CD4-positive, alpha-beta T cell treated with Interferon alpha-2 for 1 hour (primary cell): ENCODE data around the gene RGS5.
"Not testable (repeated sequence)": the region's sequence is repeated elsewhere in the genome, so short reads cannot be mapped to it uniquely, and the experiment has no call there.

Source experiments
- DNase-seq, 2 donors: peaks; one replicate each; pipeline ENCODE4 v3.0.0-alpha.2; 2020 to 2022

RGS5 gene, protein sequence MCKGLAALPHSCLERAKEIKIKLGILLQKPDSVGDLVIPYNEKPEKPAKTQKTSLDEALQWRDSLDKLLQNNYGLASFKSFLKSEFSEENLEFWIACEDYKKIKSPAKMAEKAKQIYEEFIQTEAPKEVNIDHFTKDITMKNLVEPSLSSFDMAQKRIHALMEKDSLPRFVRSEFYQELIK

GRCh38 chr1:163202833-163203451 lies at the start of gene RGS5:
Gene RGS5, minus strand, starts transcription at chr1:163202916. Its CDS starts 81 bp downstream, at chr1:163202835.
- no peak for DNase-seq

DNA sequence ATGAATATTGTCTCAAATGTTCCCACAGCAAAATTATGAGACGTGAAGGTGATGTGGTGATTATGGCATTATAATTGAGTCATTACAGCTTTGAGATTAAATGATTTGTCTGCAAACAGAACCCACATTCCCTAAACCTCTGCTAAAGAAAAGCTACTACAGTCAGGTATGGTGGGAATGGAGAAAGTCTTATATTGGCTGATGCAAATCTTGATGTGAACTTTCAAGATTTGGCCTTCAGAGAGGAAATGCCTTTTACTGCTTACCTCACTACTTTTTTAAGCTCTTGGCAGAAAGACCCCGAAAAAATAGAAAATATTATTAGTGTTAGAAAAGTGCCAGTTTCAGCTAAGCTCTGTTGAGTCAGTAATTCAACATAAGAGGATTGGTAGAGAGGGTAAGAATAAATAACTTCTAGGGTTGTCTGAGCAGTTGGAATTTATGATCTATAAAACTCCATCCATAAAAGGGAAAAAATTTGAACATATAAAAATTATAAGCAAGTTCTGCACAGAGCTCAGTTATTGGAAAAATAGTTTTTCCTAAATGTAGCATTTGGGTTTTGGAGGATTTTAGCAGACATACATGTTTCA lies 47.8 kb upstream of the RGS5 start:
- DNase-seq: no peak

DNA sequence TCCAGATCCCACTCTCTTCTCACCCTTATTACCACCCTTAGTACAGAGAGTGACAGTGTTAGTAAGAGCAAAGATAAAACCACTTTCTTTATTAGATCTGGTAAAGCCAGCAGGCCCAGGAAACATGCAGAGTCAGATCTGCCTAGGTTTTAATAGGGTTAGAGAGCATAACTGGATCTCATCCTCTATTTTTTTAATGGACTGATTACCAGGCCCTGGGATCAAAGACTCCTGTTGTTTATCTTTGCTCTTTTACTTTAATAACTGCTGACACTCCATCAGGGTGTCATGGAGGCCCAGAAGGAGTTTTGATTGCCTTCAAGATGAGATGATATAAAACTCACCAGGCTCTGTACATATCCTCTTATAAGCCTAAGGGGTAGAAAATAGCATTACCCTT lies 45.3 kb upstream of the RGS5 start:
- no peak for DNase-seq

DNA sequence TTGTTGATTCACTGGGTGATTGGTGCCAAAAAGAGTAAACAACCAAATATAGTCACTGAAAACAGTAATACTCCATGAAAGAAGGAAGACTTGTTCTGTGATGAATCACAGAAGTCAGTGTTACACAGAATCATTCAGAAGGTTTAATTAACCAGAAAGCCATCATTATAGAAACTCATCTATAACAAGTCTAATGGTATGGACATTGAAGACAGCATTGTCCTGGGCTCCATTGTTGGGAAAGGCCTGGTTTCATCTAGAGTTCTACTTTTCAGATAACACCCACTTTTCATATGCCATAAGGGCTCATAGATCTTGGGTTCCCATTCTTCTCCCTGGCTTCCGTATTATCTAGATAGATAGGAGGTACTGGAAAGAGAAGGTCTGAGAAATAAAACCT lies 41.9 kb upstream of the RGS5 start:
- DNase-seq: not testable (repeated sequence)

GRCh38 chr1:163241746-163242145 lies 39.0 kb upstream of the RGS5 start:
- no peak for DNase-seq

DNA sequence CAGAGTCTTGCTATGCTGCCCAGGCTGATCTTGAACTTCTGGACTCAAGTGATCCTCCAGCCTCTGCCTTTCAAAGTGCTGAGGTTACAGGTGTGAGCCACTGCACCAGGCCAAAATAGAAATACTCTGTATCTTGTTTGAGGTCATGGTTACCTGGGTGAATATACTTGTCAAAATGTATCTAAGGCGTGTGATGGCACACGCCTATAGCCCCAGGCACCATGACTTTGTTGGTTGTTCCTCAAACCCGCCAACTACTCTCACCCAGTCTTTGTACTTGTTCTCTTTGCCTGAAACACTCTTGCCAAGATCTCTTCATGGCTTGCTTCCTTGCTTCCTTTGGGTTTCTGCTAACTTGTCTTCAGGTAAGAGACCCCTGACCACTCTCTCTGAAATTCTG lies 38.0 kb upstream of the RGS5 start:
- DNase-seq: no peak

GRCh38 chr1:163233643-163234042 lies 30.9 kb upstream of the RGS5 start:
- DNase-seq: not testable (repeated sequence)

- DNase-seq: no peak
Observed at GRCh38 chr1:163231385-163231784, 28.7 kb upstream of the RGS5 start.

GRCh38 chr1:163230827-163231226 lies 28.1 kb upstream of the RGS5 start:
- DNase-seq: no peak

DNA sequence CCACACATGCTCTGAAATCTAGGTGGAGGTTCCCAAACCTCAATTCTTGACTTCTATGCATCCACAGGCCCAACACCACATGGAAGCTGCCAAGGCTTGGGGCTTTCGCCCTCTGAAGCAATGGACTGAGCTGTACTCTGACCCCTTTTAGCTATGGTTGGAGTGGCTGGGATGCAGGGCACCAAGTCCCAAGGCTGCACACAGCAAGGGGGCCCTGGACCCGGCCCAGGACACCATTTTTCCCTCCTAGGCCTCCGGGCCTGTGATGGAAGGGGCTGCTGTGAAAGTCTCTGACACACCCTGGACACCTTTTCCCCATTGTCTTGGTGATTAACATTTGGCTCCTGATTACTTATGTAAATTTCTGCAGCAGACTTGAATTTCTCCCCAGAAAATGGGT lies 25.6 kb upstream of the RGS5 start:
- DNase-seq: not testable (repeated sequence)

- DNase-seq: no peak
Observed at GRCh38 chr1:163227126-163227525, 24.4 kb upstream of the RGS5 start.

DNA sequence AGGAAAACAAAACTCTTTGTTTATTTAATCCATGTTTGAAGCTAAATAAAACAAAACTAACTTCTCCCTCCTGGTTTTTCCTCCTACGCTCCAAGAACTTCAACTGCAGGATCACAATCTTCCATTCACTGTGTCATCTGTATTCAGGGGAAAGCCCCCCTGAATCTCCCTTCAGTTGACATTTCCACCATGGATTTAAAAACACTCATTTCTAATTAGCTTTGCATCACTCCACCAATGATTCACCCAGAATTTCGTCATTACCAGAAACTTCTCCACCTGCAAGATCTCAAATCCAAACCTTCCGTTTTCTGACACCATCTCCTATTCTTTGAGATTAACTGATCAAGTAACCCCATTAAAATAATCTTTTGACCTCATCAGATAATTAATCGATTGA lies 10.9 kb upstream of the RGS5 start:
- DNase-seq: no peak

DNA sequence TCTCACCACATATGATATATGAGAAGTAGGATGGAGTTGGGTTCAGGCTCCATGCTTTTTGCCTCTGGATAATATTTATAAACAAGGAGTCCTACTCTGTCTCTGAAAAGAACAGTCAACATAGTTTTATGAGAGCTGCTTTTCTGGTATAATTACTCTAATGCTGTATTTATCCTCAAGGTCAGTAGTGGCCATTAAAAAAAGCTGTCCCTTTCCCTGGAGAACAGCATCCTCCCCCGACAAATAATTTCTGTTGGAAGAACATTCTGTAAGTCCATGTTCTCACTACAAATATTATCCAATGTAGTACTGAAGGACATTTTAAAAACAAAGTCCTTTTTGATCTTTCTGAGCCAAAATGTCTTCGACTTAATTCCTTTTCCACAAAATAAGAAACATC lies 9.0 kb upstream of the RGS5 start:
- no peak for DNase-seq

DNA sequence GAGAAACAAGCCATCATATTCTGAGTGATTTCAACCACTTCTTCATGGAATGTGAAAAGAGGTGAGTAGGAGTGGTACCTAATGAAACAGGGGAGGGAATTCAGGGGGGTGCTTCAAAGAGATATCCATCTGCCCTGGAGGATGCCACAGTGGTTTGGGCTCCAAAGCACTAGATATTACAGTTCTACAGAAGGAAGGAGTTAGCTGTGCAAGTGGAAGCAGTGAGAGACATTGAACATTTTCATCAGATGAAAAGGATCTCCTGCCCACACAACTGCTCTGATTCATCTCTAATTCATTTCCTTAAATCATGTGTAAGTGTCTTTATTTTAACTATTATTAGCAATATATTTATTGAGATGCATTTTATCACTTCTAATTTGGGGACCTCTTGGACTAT lies 2.8 kb upstream of the RGS5 start:
- DNase-seq: no peak

GRCh38 chr1:163203561-163203960 lies 845 bp upstream of the RGS5 start:
- no peak for DNase-seq

DNA sequence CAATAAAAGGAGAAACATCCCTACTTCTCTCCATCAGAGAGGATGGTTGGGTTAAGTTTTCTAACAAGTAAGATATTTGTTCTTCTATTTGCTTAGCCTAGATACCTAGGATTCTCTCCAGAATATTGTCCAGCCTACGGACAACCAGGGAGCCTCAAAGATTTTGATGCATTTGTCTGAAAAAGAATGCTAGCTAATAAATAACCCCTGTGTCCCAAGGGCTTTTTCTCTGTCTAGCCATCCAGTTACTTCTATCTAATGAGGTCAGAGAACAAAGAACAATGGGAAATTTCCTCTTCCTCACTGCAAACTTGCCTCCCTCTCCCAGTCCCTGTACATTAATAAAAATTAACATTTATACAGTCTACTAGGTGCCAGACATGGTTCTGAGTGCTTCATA lies 810 bp downstream of the RGS5 start:
- DNase-seq: no peak

GRCh38 chr1:163197022-163197421 lies 5.7 kb downstream of the RGS5 start:
- no peak for DNase-seq

DNA sequence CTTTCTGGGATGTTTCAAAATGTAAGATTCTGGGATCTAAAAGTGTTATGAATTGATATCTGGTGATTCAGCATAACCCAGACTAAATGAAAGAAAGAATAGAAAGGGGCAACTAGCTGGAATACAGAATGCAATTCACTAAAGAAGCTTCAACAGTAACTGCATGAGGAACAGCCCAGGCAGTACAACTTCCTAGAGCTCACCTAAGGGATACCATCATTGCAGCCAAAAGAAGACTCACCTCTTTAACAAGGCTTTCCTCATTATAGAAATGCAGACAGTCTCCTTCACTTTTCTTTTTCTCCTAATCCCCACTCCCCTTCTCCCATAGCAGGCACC lies 6.3 kb downstream of the RGS5 start:
- no peak for DNase-seq

DNA sequence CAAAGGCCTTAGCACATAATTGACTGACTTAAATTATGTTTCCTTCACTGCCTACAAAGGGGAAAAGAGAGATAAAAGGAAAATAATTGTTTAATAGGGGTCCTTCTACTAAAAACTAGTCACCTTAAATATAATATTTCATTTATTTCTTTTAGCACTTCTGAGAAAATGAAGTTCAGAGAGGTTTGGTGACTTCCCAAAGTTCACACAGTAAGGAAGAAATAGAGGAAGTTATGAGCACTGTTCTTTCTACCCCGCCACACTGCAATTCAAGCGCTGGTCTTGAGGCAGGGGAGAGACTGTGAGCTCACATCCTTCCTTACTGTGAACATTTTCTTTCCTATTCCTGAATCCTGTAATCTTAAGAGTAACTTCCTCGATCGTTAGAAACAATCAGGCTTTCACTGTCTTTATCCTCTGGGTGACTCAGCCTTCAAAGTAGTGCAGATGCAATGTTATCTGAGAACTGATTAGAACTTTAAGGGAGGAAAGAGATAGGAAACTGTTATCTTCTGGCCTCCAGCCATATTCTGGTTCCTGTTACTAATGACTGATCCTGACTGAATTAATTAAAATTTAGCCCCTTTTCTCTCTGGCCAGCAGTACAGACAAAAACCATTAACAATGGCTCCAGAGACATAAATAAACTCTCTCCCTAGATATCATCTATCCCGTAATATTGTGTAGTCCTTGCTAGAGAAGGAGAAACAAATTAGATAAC lies 6.8 kb downstream of the RGS5 start:
- no peak for DNase-seq

- DNase-seq: no peak
Observed at GRCh38 chr1:163191301-163191700, 11.4 kb downstream of the RGS5 start.

DNA sequence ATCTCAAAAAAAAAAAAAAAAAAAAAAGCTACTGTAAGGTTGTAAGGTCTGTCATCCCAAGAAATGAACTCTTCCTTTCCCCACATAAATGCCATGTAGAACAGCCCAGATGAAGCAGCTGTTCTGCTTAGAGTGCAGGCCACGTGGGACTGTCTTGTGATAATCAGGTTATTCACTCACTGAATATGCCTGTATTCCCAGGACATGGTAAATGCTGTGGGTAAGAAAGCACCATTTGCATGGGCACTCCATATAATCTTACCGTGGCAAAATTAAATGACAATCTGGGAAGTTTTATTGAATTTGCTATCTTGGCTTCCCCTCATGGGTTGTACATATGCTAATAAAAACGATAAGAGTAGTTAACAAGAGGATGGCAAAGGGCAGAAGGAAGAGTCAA lies 13.8 kb downstream of the RGS5 start:
- no peak for DNase-seq

GRCh38 chr1:163187849-163188248 lies 14.9 kb downstream of the RGS5 start:
- DNase-seq: no peak

DNA sequence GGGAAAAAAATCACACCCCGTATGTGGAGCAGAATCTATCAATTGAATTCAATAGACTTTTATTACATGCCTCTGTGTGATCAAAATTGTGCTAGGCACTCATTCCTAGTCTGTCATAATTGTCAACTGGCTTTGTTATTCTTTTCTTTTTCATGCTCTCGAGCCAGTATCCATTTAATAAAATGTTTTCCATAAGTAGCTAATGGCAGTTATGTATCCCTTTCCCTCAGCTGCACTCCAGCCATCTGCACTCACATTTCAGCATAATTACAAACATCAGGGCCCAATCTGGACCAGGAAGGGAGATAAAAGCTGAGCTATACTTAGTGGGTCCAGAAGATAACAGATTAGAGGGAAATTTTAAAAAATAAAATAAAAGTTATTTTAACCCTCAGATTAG lies 15.9 kb downstream of the RGS5 start:
- no peak for DNase-seq

GRCh38 chr1:163182330-163182949 lies 20.3 kb downstream of the RGS5 start:
- DNase-seq: no peak
